Gastrocnemius medialis (tissue), 4 donors: ENCODE measurements around the gene PDE1C.

ENCODE experiments used
- CTCF ChIP-seq, 5 experiments: fragments of 450-650 bp in 3 of 5; fragments of 200-600 bp in 2 of 5; sonication (generic) in 2 of 5; IDR thresholded peaks in 4 of 5; conservative IDR thresholded peaks in 1 of 5; 1 replicate in 4 of 5; 2 replicates in 1 of 5; pipeline ENCODE4 v1.5.1; 2016 to 2019; ENCODE audit warnings: antibody characterized with exemption in 5 of 5, mild to moderate bottlenecking in 3 of 5, moderate library complexity in 3 of 5
- POLR2A ChIP-seq, 2 donors: fragments of 450-650 bp; IDR thresholded peaks; one replicate each; pipeline ENCODE4 v1.6.1; 2017; ENCODE audit warnings: antibody characterized with exemption in 2 of 2, mild to moderate bottlenecking in 2 of 2, moderate library complexity in 2 of 2

- TF ChIP-seq CTCF (IDR thresholded peaks at IDR 0.05 in 4 of 5, conservative IDR thresholded peaks at IDR 0.05 in 1 of 5) (no peak), POLR2A (IDR thresholded peaks at IDR 0.05) (no peak)
These were observed 278.3 kb downstream of the PDE1C start for GRCh38 chr7:31791881-31792280.
